ENCODE measurements around the gene USP25.

- TF ChIP-seq CTCF (IDR thresholded peaks at IDR 0.05; ENCODE audit: poor library complexity) (no peak), EZH2 (IDR thresholded peaks at IDR 0.05; ENCODE audit: borderline replicate concordance) (no peak)
Observed at GRCh38 chr21:15872236-15872635, 142.5 kb downstream of the USP25 start.

Measured in hepatocyte (in vitro differentiated cells).